NOMO-1 (cell line): Measurements from ENCODE around the gene TEX13A.

ENCODE experiments used
- DNase-seq, 2 experiments: peaks; one replicate each; lab custom pipeline; 2025; ENCODE audit not compliant: unreplicated experiment in 2 of 2; lab: John Stamatoyannopoulos, UW

TEX13A gene

DNA sequence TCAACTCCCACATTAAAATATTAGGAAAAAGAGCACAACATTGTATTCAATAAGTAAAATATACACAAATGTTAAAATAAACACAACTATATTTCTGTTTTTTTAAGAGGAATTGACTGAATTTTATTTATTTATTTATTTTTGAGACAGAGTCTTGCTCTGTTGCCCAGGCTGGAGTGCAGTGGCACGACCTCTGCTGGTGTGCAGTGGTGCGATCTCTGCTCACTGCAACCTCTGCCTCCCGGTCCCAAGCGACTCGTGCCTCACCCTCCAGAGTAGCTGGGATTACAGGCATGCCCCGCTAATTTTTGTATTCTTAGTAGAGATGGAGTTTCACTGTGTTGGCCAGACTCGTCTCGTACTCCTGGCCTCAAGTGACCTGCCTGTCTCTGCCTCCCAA is 31.4 kb downstream of the TEX13A start:
- no peak for DNase-seq

DNA sequence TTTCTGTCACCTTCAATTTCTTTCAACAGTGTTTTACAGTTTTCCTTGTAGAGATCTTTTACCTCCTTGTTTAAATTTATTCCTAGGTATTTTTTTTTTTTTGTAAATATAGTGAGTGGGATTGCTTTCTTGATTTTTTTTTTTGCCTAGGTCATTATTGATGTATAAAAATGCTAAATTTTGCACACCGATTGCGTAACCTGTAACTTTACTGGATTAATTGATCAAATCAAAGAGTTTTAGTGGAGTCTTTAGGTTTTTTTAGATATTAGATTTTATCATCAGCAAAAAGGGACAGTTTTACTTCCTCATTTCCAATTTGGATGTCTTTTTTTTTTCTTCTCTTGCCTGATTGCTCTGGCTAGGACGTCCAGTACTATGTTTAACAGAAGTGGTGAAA is 40.9 kb downstream of the TEX13A start:
- DNase-seq, result no peak

DNA sequence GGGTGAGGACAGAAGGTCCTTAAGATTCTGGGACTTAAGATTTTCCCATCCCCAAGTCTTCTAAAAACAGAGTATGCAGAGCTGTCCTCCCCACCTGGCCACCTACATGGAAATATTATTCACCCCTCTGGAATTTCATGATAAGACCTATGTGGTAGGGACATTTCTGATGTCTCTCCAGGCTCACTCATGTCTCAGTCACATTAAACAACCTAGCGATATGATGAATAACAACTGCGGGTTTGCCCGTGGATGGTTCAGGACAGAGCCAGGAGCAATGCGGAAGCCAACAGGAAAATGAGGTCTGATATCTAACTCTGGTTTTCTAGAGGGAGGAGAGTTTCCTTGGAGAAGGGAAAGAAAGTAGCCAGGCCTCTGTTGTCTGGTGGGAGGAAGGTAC is 47.4 kb downstream of the TEX13A start:
- DNase-seq, result no peak
